NCI-H1092 treated with DMSO at 0.1 percent for 48 hours (cell line): ENCODE measurements around the gene HOXC4.

Source experiments
- DNase-seq: peaks from one replicate; lab custom pipeline; 2025; lab: John Stamatoyannopoulos, UW

The HOXC4 gene

DNA sequence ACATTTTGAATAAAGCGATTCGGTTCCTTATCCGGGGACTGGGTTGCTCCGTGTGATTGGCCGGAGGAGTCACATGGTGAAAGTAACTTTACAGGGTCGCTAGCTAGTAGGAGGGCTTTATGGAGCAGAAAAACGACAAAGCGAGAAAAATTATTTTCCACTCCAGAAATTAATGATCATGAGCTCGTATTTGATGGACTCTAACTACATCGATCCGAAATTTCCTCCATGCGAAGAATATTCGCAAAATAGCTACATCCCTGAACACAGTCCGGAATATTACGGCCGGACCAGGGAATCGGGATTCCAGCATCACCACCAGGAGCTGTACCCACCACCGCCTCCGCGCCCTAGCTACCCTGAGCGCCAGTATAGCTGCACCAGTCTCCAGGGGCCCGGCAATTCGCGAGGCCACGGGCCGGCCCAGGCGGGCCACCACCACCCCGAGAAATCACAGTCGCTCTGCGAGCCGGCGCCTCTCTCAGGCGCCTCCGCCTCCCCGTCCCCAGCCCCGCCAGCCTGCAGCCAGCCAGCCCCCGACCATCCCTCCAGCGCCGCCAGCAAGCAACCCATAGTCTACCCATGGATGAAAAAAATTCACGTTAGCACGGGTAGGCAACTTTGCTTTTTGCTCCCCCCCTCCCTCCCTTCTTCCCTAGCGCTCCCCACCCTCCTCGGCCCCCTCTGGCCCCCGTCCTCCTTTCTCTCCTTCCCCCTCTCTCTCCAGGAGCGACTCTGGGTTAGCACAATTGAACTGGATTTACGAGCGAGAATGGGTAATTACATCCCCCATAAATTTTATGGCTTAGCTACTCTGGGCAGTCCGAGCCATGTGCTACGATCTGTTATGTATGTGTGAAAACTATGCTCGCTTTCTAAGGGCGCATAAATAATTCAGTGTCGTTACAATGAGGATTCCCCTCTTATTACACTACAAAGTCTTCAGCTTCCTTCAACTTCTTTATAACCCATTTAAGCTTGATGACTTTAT lies at the start of gene HOXC4:
Gene HOXC4, plus strand, starts transcription at position 85 of the 991 bp plus-strand sequence. Its CDS starts 88 bp downstream, at position 173.
- peak; percentile 57 for DNase-seq

DNA sequence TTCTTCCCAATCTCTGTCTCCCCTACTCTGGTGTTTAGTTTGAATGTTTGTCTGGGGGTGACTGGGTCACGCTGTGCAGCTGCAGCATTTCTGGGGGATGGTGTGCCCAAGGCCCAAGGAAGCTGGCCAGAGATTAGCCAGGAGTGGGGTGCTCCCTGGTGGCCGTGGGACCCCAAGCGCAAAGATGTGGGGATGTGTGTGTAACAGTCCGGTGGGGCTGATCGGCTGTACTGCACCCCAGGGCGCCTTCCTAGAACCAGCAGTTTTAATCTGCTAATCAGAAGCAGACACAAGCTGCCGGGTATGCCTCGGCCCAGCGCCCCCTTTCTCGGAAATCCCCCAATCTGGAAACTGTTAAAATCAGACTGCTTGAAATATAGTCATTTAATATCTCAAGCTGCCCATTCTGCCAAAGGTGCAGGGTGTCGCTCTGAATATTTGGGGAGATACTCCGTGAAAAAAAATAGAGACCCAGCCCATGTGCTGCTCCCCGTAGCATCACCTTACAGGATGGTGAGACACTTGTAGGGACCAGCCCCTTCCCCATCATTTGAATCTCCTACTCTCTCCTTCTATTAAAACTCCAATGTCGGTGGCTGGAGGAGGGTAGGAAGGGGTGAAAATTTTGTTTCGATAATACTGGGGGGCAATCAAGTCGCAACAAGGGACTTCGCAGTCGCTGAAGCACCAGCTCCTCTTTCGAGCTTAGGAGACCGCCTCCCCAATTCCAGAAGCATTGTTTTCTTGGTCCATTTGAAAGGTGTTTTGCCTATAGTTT lies 49.4 kb upstream of the HOXC4 start:
- no peak for DNase-seq

DNA sequence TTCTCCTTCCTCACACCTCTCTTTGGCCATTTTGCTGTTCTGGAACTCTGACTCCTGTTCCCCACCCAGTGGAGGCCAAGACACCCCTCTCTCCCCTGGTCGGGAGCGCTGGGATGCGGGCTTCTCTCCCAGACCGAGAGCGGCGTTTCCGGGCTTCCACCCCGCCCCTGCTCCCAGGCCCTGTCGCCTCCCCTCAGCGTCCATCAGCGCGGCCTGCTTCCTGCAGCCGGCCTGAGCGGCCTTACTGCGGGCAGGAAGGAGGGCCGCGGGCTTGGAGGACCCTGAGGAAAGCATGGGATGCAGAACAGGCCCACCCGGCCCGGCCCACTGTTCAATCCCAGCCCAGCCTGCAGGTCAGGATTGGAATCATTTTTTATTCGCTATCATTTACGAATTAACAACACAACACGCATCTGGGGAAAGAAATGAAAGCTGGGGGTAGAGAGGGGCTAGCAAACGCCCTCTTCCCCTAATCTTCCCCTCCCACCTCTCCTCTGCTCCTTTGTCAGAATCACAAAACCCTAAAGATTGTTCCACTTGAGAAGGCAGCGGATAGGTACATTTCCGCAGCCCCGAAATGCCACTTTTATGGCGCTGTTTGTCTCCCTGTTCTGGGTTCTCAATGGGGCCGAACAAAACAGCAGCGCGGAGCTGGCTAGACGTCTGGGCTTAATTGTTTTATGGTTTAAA lies 48.6 kb upstream of the HOXC4 start:
- no peak for DNase-seq

DNA sequence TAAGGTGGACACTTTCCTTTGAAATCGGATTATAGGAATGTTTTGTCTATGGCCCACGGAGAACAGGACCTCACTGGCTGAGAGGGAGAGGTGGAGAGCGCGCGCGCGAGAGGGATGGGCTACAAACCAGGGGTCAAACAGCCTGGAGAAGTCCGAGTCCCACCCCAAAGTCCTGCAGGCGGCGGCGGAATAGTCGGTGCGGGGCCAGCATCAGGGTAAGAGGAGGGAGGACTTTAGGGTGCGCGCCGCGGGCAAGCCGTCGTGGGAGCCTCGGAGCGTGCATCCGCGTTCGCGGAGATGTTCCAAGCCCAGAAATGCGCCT lies 48.1 kb upstream of the HOXC4 start:
- DNase-seq = no peak

DNA sequence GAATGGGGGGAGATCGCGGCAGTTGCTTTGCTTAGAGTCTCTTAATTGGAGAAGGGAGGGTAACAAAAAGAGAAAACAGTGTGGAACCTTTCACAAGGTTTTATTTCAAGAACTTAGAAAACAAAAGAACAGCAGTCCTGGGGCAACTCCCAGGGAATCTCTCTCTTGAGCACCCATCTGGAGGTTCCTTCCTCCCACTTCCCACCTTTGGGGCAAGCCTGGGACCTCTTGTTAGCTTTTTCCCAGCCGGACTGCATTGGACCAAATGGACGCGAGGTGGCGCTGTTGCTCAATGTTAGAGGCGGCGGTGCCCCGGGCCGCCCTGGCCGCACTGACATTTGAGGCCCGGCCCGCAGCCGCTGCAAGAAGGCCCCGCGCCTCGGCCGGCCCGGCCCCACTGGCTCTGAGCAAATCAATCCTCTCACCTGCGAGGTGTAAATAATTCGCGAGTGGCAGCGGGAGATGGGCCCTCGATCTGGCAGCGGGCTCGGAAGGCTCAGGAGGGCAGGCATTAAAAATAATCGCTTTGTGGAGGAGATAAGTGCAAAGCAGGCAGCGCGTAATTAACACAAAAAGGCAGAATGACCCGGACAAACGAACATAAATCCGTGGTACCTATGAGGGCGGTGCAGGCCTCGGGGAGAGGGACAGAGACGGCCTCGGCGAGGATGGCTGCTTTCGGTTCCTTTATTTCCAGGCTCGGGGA lies 47.6 kb upstream of the HOXC4 start:
- DNase-seq = peak; percentile 70

DNA sequence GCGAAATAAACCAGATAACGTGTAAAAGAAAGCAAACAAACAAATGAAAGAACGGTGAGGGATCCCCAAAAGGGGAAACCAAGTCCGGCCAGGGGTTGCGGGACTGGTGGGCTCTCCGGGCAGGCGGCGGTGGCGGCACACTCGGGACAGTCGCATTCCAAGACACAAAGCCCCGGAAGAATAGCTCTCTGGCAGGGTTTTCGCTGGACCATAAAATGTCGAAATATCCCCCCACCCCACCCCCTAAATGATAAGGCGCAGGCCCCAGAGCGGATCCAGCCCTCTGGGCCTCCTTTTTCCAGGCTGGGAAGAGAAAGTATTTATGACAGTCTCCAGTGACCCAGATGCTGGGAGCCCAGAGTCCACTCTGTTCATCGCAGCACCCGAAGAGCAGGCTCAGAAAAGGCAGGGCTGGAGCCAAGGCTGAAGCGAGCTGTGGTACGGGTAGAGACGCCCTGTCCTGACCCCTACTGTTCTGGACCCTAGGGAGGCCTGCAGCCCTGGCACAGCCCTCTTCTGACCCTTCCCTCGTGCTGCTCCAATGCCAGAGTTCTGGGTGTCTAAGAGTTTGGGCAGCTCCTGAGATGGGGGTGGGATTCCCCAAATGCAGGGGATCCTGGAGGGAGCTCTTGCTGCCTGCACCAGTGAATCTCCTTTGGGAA lies 46.9 kb upstream of the HOXC4 start:
- no peak for DNase-seq

DNA sequence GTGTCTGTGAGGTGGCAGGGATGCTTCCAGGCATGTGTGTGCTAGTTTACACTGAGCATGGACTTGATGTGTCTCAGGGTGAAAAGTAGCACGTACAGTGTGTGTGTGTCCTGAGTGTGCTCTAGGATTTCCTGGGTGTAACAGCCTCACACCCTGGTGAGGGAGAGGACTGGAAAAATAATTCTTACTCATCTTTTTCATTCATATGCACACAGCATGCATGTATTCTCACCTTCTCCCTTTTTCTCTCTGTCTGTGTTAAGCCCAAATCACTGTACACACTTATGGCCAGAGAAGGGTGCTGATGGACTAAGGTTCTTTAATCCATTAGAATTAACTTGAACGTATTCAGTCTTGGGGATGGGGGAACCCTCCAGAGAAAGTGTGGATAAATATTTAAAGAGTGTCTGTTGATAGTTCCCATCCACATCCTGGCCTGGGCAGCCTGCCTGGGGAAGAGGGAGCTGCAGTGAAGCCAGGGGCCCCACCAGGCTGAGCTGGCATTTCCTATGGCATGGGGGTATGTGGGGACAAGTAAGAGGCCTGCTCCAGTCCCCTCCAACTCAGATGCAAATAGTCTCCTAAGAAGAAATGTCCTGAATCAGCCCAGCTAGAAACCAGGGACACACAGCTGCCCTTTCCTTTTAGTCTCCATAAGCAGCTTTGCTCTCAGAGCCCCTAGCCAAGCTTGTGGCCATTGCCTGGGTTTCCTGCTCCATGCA lies 45.9 kb upstream of the HOXC4 start:
- no peak for DNase-seq

DNA sequence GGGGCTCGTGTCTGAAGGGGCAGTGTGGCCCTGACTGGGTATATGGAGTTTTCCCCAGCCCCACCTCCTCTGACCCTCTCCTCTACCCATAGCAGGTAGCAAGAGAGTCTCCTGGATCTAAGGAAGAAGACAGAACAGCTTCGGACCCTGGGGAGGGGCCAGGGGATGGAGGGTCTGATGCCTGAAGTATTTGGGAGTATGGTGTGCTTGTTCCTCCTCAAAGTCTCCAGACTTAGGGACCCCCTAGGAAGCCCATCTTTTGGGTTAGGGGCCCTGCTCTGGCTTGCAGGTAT lies 45.4 kb upstream of the HOXC4 start:
- no peak for DNase-seq

DNA sequence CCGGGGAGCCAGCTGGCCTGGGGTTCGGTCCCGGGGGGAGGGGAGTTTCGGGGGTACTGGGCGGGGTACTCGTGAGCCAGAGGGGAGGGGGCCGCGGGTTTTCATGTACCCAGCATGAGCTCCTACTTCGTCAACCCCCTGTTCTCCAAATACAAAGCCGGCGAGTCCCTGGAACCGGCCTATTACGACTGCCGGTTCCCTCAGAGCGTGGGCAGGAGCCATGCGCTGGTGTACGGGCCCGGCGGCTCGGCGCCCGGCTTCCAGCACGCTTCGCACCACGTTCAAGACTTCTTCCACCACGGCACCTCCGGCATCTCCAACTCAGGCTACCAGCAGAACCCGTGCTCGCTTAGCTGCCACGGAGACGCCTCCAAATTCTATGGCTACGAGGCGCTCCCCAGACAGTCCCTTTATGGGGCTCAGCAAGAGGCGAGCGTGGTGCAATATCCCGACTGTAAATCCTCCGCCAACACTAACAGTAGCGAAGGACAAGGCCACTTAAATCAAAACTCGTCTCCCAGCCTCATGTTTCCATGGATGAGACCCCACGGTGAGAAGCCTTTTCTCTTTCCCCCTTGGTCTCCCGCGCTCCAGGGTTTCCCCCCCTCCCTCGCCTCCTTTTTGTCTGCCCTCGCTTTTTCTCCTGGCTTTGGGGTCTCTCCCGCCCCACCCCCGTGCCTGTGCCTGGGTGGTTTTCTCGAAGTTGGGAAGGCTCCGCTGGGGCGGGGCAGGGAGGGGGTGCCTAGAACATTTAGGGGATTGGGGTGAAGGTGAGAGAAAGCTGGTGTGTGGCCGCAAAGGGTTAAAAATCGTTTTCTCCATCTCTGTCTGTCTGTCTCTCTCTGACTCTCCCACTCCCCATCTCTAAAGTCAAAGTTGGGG lies 44.2 kb upstream of the HOXC4 start:
- DNase-seq = peak; percentile 51

DNA sequence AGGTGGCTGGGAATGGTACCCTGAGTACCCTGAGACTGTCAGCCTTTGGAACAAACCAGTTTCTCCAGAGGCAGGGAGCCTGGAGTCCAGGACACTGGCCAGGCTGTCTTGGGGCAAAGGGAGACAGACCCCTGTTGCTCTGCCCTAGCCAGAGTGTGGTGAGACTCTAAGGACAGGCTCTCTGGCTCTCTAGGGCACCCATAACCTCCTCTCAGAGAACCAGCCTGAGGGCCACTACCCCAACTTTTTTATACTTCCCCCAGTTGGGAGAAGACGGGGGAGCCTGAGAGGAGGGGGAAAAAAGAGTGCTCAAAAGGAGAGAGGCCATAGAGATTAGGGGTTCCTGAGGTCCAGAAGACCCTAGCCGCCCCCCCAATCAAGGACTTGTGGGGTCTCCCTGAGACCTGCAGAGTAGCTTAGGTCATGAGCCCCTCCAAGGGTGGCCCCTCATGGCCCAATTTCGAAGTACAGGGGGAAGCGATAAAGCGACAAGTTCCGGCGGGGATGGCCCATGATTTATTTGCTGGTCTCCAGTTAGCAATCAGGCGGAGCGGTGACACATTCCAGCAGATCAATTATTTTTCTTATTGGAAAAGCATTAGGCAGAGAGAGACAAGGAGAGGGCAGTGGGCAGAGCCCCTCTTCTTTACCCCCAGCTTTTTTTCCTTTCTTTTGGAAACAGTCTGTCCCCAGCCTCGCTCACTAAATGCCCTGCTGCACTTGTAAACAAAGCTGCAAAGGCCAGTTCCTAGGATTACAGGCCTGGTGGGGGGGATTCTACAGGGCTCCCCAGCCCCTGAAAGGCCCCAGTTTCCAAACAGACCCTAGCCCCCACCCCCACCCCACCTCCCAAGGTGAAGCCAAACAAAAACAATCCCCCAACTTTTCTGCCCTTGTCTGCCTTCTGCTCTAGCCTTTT lies 43.3 kb upstream of the HOXC4 start:
- no peak for DNase-seq

DNA sequence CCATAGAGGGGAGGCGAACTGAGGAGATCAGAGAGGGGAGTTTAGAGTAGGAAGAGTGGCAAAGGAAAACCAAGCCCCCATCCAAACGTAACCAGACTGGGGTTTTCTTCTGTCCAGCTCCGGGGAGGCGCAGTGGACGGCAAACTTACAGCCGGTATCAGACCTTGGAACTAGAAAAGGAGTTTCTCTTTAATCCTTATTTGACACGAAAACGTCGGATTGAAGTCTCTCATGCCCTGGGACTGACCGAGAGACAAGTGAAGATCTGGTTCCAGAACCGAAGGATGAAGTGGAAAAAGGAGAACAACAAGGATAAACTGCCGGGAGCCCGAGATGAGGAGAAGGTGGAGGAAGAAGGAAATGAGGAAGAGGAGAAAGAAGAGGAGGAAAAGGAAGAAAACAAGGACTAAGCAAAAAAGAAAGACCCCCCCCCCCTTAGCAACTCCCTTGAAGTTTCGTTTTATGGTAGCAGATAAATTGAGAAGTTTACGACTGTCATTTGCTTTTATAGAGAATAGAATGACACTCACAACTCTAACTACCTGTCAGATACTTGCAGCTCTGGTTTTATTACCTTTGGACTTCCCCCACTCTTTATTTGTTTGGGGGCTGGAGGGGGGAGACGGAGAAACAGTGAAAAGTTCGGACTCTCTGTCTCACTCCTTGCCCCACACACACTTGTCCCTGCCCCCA lies 42.5 kb upstream of the HOXC4 start:
- DNase-seq = no peak

DNA sequence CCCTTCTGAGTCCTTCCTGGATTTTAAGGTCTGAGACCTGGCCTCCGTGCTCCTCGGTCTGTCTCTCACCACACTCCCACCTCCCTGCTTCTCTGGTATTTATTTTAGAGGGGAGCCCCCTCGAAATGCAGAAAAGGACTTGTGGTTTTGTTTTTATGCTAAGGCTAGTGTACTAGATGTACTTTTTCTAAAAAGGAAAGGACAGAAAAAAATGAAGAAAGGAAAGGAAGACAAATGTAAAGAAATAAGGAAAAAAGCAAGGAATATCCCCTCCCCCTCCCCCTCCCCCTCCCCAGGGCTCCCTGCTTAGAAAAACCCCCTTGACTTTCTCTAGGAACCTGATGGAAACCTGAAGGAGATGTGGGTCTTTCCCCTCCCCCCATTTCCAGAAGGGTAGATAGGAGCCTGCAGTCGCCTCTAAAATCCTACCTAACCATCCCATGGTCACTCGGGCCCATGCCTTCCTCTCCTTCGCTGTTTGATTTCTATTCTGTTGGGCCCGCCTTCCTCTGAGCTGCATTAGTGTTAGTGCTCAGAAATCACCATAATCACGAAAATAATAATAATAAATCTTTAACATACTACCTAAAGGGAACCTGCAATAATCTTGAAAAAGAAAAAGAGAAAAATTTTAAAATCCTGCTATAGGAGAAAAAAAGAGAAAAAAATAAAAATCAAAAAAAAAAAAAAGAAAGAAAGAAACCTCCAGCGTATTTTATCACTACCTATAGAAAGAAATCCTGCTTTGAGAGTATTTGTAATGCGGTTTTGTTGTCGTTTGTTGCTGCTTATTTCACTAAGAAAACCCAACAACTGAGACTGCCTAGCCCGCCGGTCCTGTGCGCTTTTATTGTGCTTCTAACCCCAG lies 41.7 kb upstream of the HOXC4 start:
- DNase-seq = no peak

DNA sequence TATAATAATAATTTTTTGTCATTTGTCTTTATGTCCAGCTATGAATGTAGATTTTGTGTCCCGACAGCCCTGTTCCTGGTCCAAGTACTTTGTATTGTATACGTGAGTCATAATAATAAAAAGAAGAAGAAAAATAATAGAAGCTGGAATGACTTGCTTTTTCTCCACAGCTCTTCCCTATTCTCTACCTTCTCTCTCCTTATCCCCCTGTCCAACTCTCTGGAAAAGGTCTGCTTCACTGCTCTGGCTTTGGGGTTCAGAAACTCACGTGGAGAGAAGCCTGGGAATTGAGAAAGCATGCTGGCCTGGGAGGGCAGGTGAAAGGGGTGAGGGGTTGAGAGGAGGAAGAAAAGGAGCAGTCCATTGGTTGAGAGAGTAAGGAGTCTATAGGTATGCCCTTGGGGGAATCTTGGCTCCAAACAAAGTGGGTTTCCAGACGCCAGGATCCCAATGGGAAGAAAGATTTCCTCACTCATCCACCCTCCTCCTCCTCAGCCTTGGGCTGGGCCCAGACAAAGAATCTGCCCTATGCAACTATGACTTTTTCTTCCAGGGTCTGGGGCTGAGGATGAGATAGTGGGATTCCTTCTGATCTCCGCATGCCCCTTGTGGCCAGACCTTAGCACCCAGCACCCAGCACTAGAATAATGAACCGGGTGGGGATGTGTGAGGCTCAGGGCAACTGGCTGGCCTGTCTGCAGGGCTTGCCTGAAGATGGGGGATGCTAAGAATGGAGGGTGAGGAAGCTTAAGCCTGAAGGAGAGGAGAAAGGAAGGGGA lies 40.8 kb upstream of the HOXC4 start:
- DNase-seq = no peak

DNA sequence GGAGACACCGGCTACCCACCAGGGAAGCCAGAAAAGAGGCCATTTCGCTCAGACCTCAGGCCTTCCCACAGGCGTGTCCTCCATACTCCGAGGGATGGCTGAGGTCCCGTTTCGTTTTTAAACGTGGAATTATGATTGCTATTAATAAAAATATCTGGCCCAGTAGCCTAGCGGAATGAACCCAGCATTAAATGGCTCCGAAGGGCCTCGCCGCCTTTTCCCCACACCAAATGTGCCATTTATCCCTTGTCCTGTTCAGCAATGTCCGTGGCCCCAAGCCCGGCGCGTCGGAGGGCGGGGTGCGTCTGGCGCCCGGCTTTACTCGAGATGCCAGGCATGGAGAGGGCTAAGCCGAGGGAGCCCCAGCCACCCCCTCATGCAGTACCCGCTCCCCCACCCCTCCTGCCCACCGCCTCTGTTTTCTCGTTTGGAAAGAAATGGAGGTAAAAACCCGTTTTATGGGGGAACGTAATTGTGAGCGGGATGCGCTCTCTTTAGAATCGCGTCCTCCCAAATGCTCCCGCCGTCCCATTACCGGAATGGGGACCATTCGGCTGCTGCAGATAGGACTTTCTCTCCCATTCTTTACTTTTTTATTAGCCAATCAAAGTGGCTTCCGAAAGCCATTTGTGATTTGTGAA lies 39.1 kb upstream of the HOXC4 start:
- DNase-seq = no peak

DNA sequence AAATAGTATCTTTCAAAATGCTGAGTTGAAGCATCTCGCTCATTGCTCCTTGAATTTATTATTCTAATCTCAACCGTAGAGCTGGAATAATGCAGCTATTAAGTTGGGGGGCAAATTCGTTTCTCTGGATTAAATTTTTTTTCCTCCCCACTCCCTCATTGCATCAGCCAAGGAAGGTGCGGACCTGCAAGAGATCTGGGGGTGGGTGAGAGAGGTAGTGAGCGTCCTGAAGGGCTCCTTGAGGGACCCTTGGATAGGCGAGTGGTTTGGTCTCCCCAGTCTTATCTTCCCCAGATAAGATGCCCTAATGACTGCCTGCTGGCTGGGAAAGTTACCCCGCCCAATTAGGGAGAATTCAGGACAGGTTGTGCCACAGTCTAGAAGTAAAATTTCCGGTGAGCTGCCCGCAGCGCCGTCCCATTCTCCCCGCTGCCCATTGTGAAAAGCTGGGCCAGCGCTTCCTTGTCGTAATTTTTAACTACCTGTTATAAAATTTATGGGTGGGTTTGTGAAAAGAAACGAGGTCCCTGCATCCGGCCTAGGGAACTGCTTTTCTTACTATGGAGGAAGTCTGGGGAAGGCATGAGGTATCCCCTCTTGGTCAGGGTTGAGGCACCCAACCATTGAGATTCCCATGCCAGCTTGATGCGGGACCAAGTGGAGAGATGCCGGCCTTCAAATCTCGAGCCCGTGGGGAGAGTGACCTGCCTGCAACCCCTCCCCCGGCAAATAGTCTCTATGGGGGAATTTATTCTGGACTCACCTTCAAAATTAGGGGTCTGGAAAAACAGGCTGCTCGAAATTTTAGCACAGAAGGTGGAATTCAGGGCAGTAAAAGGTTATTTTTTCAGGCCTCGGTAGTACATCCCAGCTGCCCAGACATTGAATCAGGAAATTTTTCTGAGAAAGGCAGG lies 38.4 kb upstream of the HOXC4 start:
- DNase-seq = no peak
